Measurements from ENCODE around the gene SLC24A3. TPM values are rescaled to one million over a fixed set of nuclear protein-coding genes. Genes with fewer than 3 reads are reported as not detected.

SLC24A3 gene
- total RNA-seq, 4 donors from 2014 or later: 1.6 to 38.8 (median 3.7) TPM

DNA sequence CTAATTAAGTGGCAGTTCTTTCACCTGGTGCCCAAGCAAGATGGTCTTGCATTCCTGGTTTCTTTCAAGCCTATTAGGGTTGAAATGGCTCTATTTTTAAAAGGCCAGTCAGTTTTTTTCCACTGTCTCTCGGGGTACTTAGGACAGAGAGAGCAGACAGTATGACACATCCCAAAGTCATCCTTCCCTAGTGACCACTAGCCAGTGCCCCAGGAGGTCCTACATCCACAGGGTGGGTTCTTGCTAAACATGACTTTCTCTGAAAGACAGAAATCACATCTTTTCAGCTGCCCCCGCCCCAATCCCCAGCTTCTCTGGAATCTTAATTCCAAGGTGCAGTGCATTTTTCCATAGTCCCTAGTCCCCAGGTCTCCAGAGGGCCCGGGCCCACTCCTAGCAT lies 192.4 kb downstream of the SLC24A3 start:
- no peaks in the 10 kb centered on the region for H3K27me3 ChIP-seq
- no peak overlapping the region for H3K27ac ChIP-seq
- no peak for TF ChIP-seq POLR2A (IDR thresholded peaks at IDR 0.05)
- H3K4me3 ChIP-seq: no peak overlapping the region
- no peaks in the 10 kb centered on the region for H3K4me1 ChIP-seq
- no peaks in the 10 kb centered on the region for H3K36me3 ChIP-seq
- DNase-seq: no peak
- no peaks in the 10 kb centered on the region for H3K9me3 ChIP-seq

DNA sequence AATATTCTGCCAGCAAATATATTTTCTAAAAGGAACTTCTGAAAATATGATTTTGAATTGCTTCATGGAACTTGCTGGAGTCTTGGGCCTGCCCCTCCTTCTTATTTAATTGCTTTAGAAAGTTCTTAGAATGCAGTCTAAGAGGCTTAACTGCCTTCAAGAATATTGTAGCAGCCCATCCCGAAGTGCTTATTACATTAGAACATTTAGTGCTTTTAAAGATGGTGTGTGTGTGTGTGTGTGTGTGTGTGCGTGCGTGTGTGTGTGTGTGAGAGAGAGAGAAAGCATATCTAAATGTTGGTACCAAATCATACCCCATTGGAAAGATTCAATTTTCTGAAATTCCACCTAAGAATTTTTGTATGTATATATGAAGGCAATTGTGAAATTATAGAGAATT lies 193.5 kb downstream of the SLC24A3 start:
- Histone ChIP-seq H3K27ac (no peak overlapping the region), H3K9me3 (no peaks in the 10 kb centered on the region), H3K4me1 (no peaks in the 10 kb centered on the region), H3K4me3 (no peak overlapping the region), H3K27me3 (no peaks in the 10 kb centered on the region), H3K36me3 (no peaks in the 10 kb centered on the region)
- no peak for DNase-seq
- TF ChIP-seq, protein P1, sequence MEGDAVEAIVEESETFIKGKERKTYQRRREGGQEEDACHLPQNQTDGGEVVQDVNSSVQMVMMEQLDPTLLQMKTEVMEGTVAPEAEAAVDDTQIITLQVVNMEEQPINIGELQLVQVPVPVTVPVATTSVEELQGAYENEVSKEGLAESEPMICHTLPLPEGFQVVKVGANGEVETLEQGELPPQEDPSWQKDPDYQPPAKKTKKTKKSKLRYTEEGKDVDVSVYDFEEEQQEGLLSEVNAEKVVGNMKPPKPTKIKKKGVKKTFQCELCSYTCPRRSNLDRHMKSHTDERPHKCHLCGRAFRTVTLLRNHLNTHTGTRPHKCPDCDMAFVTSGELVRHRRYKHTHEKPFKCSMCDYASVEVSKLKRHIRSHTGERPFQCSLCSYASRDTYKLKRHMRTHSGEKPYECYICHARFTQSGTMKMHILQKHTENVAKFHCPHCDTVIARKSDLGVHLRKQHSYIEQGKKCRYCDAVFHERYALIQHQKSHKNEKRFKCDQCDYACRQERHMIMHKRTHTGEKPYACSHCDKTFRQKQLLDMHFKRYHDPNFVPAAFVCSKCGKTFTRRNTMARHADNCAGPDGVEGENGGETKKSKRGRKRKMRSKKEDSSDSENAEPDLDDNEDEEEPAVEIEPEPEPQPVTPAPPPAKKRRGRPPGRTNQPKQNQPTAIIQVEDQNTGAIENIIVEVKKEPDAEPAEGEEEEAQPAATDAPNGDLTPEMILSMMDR (IDR thresholded peaks at IDR 0.05): no peak
- TF ChIP-seq POLR2A (IDR thresholded peaks at IDR 0.05): no peak

- Histone ChIP-seq H3K9me3 (no peaks in the 10 kb centered on the region), H3K27me3 (no peaks in the 10 kb centered on the region), H3K27ac (no peak overlapping the region), H3K4me1 (no peaks in the 10 kb centered on the region), H3K36me3 (no peaks in the 10 kb centered on the region), H3K4me3 (no peak overlapping the region)
- no peak for TF ChIP-seq POLR2A (IDR thresholded peaks at IDR 0.05)
- TF ChIP-seq, protein P1 (IDR thresholded peaks at IDR 0.05): no peak
- DNase-seq: no peak
Observed at GRCh38 chr20:19406381-19406780, 193.9 kb downstream of the SLC24A3 start.

DNA sequence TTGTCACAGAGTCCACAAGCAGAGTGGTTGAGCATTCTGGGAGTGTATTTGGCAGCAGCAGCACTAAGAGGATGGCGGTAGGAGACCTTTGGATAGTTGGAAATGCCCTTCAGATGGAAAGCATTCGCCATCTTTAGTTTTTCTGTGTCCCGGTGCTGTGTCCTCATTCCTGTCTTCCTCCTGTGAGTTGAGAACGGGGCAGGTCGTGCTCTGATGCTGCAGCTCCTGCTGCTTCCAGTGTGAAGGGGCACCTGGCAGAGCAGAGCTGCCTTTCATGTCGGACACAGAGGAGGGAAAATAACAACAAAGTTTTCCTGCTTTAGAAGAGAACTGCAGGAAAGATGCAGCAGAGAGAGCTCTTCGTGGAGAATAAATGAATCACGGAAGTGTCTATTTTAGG lies 194.8 kb downstream of the SLC24A3 start:
- Histone ChIP-seq H3K4me3 (no peak overlapping the region), H3K27ac (no peak overlapping the region), H3K27me3 (no peaks in the 10 kb centered on the region), H3K9me3 (no peaks in the 10 kb centered on the region), H3K4me1 (no peaks in the 10 kb centered on the region), H3K36me3 (no peaks in the 10 kb centered on the region)
- no peak for DNase-seq
- TF ChIP-seq POLR2A (IDR thresholded peaks at IDR 0.05): no peak
- TF ChIP-seq, protein P1 (IDR thresholded peaks at IDR 0.05): no peak

DNA sequence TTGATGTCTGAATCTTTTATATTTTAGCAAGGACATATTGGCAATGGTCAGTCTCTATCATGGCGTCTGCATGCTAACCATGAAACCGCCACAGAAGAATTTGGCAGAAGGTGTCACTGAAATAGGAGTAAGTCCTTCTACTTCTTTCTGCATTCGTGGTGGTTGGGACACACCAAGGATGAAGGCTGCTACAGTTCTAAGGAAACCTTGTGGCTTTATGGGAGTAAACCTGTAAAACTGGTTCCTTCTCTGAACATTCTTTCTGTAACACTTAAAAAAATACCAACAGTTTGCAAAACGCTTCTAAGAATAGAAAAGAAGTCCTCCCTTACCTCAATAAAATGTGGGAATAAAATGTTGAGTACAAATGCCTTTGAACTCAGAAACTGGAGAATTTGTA lies 195.3 kb downstream of the SLC24A3 start:
- no peaks in the 10 kb centered on the region for H3K27me3 ChIP-seq
- no peaks in the 10 kb centered on the region for H3K4me1 ChIP-seq
- TF ChIP-seq, protein P1 (IDR thresholded peaks at IDR 0.05): no peak
- no peak for TF ChIP-seq POLR2A (IDR thresholded peaks at IDR 0.05)
- no peak overlapping the region for H3K4me3 ChIP-seq
- no peaks in the 10 kb centered on the region for H3K36me3 ChIP-seq
- DNase-seq: no peak
- H3K27ac ChIP-seq: no peak overlapping the region
- no peaks in the 10 kb centered on the region for H3K9me3 ChIP-seq

DNA sequence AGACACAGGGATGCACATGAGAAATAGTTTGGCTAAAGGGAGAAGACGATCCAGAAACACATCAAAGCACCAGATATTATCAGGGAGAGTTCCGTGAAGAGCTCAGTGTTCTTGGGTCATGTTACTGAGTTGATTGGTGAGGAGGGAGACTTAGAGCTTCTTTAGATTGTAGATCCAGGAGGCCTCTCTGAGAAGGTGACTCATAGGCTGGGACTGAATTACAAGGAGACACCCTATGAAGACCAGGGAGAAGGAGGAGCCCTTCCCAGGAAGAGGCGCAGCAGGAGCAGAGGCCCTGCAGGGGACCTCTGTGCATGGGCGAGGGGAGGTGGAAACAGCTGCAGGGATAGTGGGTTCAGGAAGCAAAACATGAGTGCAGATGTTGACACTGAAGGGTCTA lies 196.5 kb downstream of the SLC24A3 start:
- DNase-seq: no peak
- H3K4me1 ChIP-seq: no peaks in the 10 kb centered on the region
- no peak overlapping the region for H3K27ac ChIP-seq
- H3K4me3 ChIP-seq: no peak overlapping the region
- no peaks in the 10 kb centered on the region for H3K27me3 ChIP-seq
- H3K36me3 ChIP-seq: no peaks in the 10 kb centered on the region
- H3K9me3 ChIP-seq: no peaks in the 10 kb centered on the region
- TF ChIP-seq POLR2A (IDR thresholded peaks at IDR 0.05): no peak
- TF ChIP-seq, protein P1 (IDR thresholded peaks at IDR 0.05): no peak
